ENCODE results near the gene BDKRB2. TPM values are rescaled to one million over a fixed set of nuclear protein-coding genes. Genes with fewer than 3 reads are reported as not detected.

The BDKRB2 gene
- total RNA-seq, 1 experiment from 2014 or later = 0.49 TPM

DNA sequence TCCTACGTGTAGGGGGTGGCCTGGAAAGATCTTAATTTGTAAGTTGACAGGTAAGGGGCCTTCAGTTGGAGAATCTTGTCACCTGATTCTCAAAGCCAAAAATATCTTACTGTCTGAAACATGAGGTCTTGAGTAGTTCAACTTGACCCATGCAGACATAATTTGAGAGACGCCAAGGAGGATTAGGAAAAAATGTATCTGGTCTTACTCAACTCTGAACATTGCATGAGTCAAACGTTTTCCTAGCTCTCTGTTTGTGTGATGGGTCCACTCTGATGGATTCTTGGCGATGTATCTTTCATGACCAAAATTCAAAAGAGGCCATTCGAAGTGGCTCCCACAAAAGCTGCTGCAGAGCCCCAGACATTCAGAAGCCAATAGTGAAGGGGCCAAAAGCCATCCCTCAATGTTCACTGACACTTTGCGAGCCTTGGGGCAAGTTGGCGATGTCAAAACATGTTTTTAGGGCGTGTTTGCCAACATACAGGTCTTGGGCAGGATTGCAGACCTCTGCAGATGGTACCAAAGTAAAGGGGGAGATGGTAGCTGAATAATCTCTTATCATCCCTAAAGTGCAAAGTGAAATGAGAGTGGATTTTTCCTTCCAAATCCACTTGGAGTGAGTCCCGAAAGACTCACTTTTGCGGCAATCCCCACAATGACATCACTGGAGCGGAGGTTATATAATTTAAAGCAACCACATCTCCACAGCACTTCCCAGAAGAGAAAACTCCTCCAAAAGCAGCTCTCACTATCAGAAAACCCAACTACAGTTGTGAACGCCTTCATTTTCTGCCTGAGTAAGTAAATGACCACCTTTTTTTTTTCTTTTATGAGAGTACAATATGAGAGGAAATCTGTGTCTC, 51.1 kb downstream of the BDKRB2 start, which contains the start of gene BDKRB1 (continued):
- TF ChIP-seq, protein P1, sequence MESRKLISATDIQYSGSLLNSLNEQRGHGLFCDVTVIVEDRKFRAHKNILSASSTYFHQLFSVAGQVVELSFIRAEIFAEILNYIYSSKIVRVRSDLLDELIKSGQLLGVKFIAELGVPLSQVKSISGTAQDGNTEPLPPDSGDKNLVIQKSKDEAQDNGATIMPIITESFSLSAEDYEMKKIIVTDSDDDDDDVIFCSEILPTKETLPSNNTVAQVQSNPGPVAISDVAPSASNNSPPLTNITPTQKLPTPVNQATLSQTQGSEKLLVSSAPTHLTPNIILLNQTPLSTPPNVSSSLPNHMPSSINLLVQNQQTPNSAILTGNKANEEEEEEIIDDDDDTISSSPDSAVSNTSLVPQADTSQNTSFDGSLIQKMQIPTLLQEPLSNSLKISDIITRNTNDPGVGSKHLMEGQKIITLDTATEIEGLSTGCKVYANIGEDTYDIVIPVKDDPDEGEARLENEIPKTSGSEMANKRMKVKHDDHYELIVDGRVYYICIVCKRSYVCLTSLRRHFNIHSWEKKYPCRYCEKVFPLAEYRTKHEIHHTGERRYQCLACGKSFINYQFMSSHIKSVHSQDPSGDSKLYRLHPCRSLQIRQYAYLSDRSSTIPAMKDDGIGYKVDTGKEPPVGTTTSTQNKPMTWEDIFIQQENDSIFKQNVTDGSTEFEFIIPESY (IDR thresholded peaks at IDR 0.05; ENCODE audit: extremely low read depth, insufficient replicate concordance, low read length) = no peak
- TF ChIP-seq ZFX (IDR thresholded peaks at IDR 0.05) = no peak
- TF ChIP-seq JUND (IDR thresholded peaks at IDR 0.05) = no peak

DNA sequence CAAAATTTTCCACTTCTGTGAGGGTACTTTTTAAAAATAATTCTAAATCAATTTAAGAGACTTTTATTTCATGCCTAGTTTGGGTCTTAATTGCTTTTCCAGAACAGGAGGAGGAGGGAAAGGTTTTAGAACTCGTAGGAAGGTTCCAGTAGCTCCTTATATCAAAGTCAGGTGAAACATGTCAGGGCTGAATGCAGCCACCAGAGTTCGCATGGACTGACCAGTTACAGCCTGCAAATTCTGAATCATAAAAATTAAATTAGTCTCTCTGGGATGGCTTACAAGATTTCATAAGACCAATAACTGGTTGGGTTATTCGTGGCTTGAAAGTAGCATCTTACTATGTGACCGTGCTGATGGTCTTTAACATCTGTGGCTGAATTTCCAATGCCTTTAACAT, 51.8 kb downstream of the BDKRB2 start:
- Histone ChIP-seq H3K27me3 (ENCODE audit: insufficient read depth, low read length) (peaks cover 41% of the 10 kb centered on the region), H3K9me2 (ENCODE audit: insufficient read depth) (no peaks in the 10 kb centered on the region), H2AFZ (ENCODE audit: low read depth, low read length, poor library complexity, severe bottlenecking) (no peak overlapping the region), H3K36me3 (ENCODE audit: control insufficient read depth in 1 of 2, insufficient read depth in 2 of 2, low read length in 2 of 2) (no peaks in the 10 kb centered on the region), H3K79me2 (ENCODE audit: insufficient read depth, low read length) (no peaks in the 10 kb centered on the region), H3K4me1 (ENCODE audit: control insufficient read depth in 1 of 2, insufficient read depth in 2 of 2, low read length in 2 of 2) (peaks cover 0 to 8% of the 10 kb centered on the region in 2 experiments; a peak in 1 of 4 replicates), H3K9me3 (ENCODE audit: control insufficient read depth in 1 of 2, insufficient read depth in 1 of 2, low read depth in 1 of 2, low read length in 2 of 2) (no peaks in the 10 kb centered on the region), H3K4me2 (ENCODE audit: low read length) (no peak overlapping the region), H3K4me3 (replicated peaks in 1 of 2; ENCODE audit: low read depth in 1 of 2, low read length in 2 of 2) (no peak overlapping the region), H3K27ac (ENCODE audit: low read depth, low read length) (no peak overlapping the region), H4K20me1 (ENCODE audit: insufficient read depth) (no peaks in the 10 kb centered on the region), H3K9ac (ENCODE audit: low read length) (no peak overlapping the region)
- intact Hi-C loops (cut with micrococcal nuclease) = no loop called here
- ChIA-PET RAD21 (ENCODE audit: low non-redundant PET in 1 of 2, low total read pairs in 2 of 2, uncharacterized antibody in 2 of 2, unreplicated experiment in 2 of 2) (no interaction called here), CTCF (no interaction called here), POLR2A (no interaction called here)
- BruUV-seq (replicated peaks) = no TSS peak
- TF ChIP-seq, protein P1 (IDR thresholded peaks at IDR 0.05; ENCODE audit: extremely low read depth, insufficient replicate concordance, low read length) = no peak
- TF ChIP-seq TCF7L2 (IDR thresholded peaks at IDR 0.05; ENCODE audit: borderline replicate concordance, extremely low read depth, insufficient read depth, insufficient read length) = no peak
- no peak for TF ChIP-seq POLR2A (IDR thresholded peaks at IDR 0.05; ENCODE audit: borderline replicate concordance, extremely low read depth, insufficient read depth, insufficient read length)
- ATAC-seq (no peak), DNase-seq (ENCODE audit: low read depth, low spot score) (no peak)

Data from HCT116 (cell line).